Erythroblast (primary cell): ENCODE data around the gene STH.

Source experiments
- GATA1 ChIP-seq: IDR thresholded peaks from 2 replicates; pipeline ENCODE4 v1.6.1; 2011; ENCODE audit warnings: low read depth, mild to moderate bottlenecking, control low read depth, low read length, moderate library complexity
- POLR2A ChIP-seq: IDR thresholded peaks from 2 replicates; pipeline ENCODE4 v1.6.1; 2011; ENCODE audit warnings: mild to moderate bottlenecking, low read length

GRCh38 chr17:45985447-45985846, 13.6 kb upstream of the STH start:
- TF ChIP-seq POLR2A (no peak), GATA1 (no peak)
